Stimulated activated CD4-positive, alpha-beta T cell treated with anti-CD3 and anti-CD28 coated beads, Interleukin-1b, Interleukin-23, amount 100 ng/mL, for 24 hours (primary cell): ENCODE measurements around the gene ATP6V1E1.
"Not testable (repeated sequence)": the region's sequence is repeated elsewhere in the genome, so short reads cannot be mapped to it uniquely, and the experiment has no call there.

Experiments
- DNase-seq, 4 experiments: peaks; one replicate each; pipeline ENCODE4 v3.0.0-alpha.2; 2020; ENCODE audit warnings: low read depth in 4 of 4, low spot score in 1 of 4

The ATP6V1E1 gene

GRCh38 chr22:17583151-17583550, 45.4 kb downstream of the ATP6V1E1 start:
- no peak for DNase-seq

- no peak for DNase-seq
These were observed 46.9 kb downstream of the ATP6V1E1 start for GRCh38 chr22:17581631-17582030.

- DNase-seq = no peak
These were observed 47.5 kb downstream of the ATP6V1E1 start for GRCh38 chr22:17581056-17581455.

GRCh38 chr22:17580441-17581031, 48.0 kb downstream of the ATP6V1E1 start:
- DNase-seq = no peak

GRCh38 chr22:17579535-17579981, 49.0 kb downstream of the ATP6V1E1 start:
- DNase-seq = no peak

- DNase-seq = no peak
These were observed 50.3 kb downstream of the ATP6V1E1 start for GRCh38 chr22:17578136-17578754.

- DNase-seq = no peak
These were observed 52.1 kb downstream of the ATP6V1E1 start for GRCh38 chr22:17576470-17576869.

GRCh38 chr22:17575681-17576080, 52.9 kb downstream of the ATP6V1E1 start:
- DNase-seq = no peak

- DNase-seq = no peak
These were observed 53.4 kb downstream of the ATP6V1E1 start for GRCh38 chr22:17575151-17575550.

- no peak for DNase-seq
These were observed 57.5 kb downstream of the ATP6V1E1 start for GRCh38 chr22:17570851-17571631.

- DNase-seq = no peak
These were observed 58.5 kb downstream of the ATP6V1E1 start for GRCh38 chr22:17569971-17570511.

- DNase-seq = no peak
These were observed 61.8 kb downstream of the ATP6V1E1 start for GRCh38 chr22:17566776-17567175.

- not testable (repeated sequence) for DNase-seq
These were observed 62.4 kb downstream of the ATP6V1E1 start for GRCh38 chr22:17566016-17566687.

GRCh38 chr22:17563936-17564391, 64.6 kb downstream of the ATP6V1E1 start:
- no peak for DNase-seq

- no peak for DNase-seq
These were observed 65.4 kb downstream of the ATP6V1E1 start, which contains the start of gene SLC25A18 for GRCh38 chr22:17562906-17563870. TSS of gene SLC25A18 (plus strand) at chr22:17563498. CDS start at chr22:17579945, 16,447 bp downstream.

- no peak for DNase-seq
These were observed 69.4 kb downstream of the ATP6V1E1 start for GRCh38 chr22:17559188-17559587.

- DNase-seq = no peak
These were observed 73.7 kb downstream of the ATP6V1E1 start for GRCh38 chr22:17554814-17555213.

GRCh38 chr22:17552737-17553136, 75.8 kb downstream of the ATP6V1E1 start:
- no peak for DNase-seq

GRCh38 chr22:17549655-17550054, 78.9 kb downstream of the ATP6V1E1 start:
- DNase-seq = no peak

- no peak for DNase-seq
These were observed 79.4 kb downstream of the ATP6V1E1 start for GRCh38 chr22:17549183-17549582.
